Endothelial cell of umbilical vein (primary cell): Measurements from ENCODE around the gene ZNF423. TPM values are rescaled to one million over a fixed set of nuclear protein-coding genes. Genes with fewer than 3 reads are reported as not detected.

Source experiments
- BruUV-seq: library from RNA; stranded (reverse); fragments of 400-500 nt; replicated peaks from 2 replicates; lab custom pipeline; 2021; lab: Mats Ljungman, UMichigan
- CTCF ChIA-PET: fragments of 300-600, 350-600 bp; sonication (Branson Sonifier 250); formaldehyde crosslinking; loops from one replicate; lab custom pipeline; 2021; ENCODE audit warnings: antibody characterized with exemption, inconsistent platforms; lab: Charles Lee
- POLR2A ChIA-PET: fragments of 300-600, 350-600 bp; sonication (Branson Sonifier 250); formaldehyde crosslinking; loops from one replicate; lab custom pipeline; 2021; ENCODE audit warnings: antibody characterized with exemption, inconsistent platforms; lab: Charles Lee
- DNase-seq: peaks from one replicate; pipeline ENCODE4 v3.0.0-alpha.2; 2011; ENCODE audit warnings: low read depth, low spot score
- FAIRE-seq: peaks from 2 replicates; lab custom pipeline; 2011; peaks lifted over from hg19 to GRCh38; lab: Jason Lieb, UNC
- H2AFZ ChIP-seq: 2 replicates; pipeline ENCODE4 v1.6.0; 2012; ENCODE audit warnings: low read depth, low read length, control low read depth, inconsistent platforms
- H3K27ac ChIP-seq: 2 replicates; pipeline ENCODE4 v1.5.1; 2011; ENCODE audit warnings: low read depth, mild to moderate bottlenecking, control low read depth, low read length, moderate library complexity; ENCODE audit not compliant: insufficient read depth
- H3K27me3 ChIP-seq, 2 experiments: 2 replicates each; pipeline versions ENCODE4 v1.6.0 to v1.6.1; 2011; ENCODE audit warnings: low read length in 2 of 2, mixed read lengths in 1 of 2; ENCODE audit not compliant: control insufficient read depth in 2 of 2, insufficient read depth in 2 of 2
- H3K36me3 ChIP-seq, 2 experiments: 2 replicates in 1 of 2; 3 replicates in 1 of 2; pipeline ENCODE4 v1.5.1; 2011; ENCODE audit warnings: low read length in 2 of 2, mild to moderate bottlenecking in 1 of 2, moderate library complexity in 1 of 2; ENCODE audit not compliant: control insufficient read depth in 2 of 2, insufficient read depth in 2 of 2; ENCODE audit errors: extremely low read depth in 1 of 2
- H3K4me1 ChIP-seq: 3 replicates; pipeline ENCODE4 v1.5.1; 2011; ENCODE audit warnings: mild to moderate bottlenecking, low read length; ENCODE audit not compliant: control insufficient read depth, insufficient read depth; ENCODE audit errors: extremely low read depth
- H3K4me2 ChIP-seq: 2 replicates; pipeline ENCODE4 v1.6.1; 2011; ENCODE audit warnings: low read length, control low read depth, mixed read lengths; ENCODE audit not compliant: insufficient read depth
- H3K4me3 ChIP-seq, 3 experiments: fragments of 200-600 bp in 1 of 3; sonication (generic), shearing (Covaris generic) in 1 of 3; replicated peaks in 1 of 3; 2 replicates each; pipeline ENCODE4 v1.5.1; 2011 to 2016; ENCODE audit warnings: control low read depth in 3 of 3, low read length in 3 of 3, mild to moderate bottlenecking in 2 of 3, inconsistent platforms in 1 of 3, low read depth in 1 of 3, moderate library complexity in 1 of 3; ENCODE audit not compliant: insufficient read depth in 1 of 3
- H3K79me2 ChIP-seq: 2 replicates; pipeline ENCODE4 v1.6.0; 2012; ENCODE audit warnings: low read length, inconsistent platforms; ENCODE audit not compliant: control insufficient read depth, insufficient read depth
- H3K9ac ChIP-seq: replicated peaks from 2 replicates; pipeline ENCODE3; 2011; ENCODE audit warnings: low read length, control low read depth; ENCODE audit not compliant: insufficient read depth; ENCODE audit errors: extremely low read depth
- H3K9me1 ChIP-seq: replicated peaks from 3 replicates; pipeline ENCODE4 v1.6.0; 2011; ENCODE audit warnings: mild to moderate bottlenecking, low read length; ENCODE audit not compliant: control insufficient read depth, insufficient read depth; ENCODE audit errors: extremely low read depth
- H3K9me3 ChIP-seq: replicated peaks from 2 replicates; pipeline ENCODE4 v1.5.1; 2012; ENCODE audit warnings: low read length, inconsistent platforms; ENCODE audit not compliant: control insufficient read depth, insufficient read depth
- H4K20me1 ChIP-seq: replicated peaks from 2 replicates; pipeline ENCODE3; 2011; ENCODE audit warnings: mild to moderate bottlenecking, low read length; ENCODE audit not compliant: control insufficient read depth, insufficient read depth; ENCODE audit errors: extremely low read depth
- CTCF ChIP-seq, 2 donors: IDR thresholded peaks; 1 replicate in 1 of 2; 2 replicates in 1 of 2; pipeline ENCODE4 v1.5.1; 2011; ENCODE audit warnings: low read length in 2 of 2, mild to moderate bottlenecking in 2 of 2, moderate library complexity in 2 of 2, control low read depth in 1 of 2, inconsistent platforms in 1 of 2, low read depth in 1 of 2; ENCODE audit not compliant: insufficient read depth in 1 of 2; ENCODE audit errors: extremely low read depth in 1 of 2
- EZH2 ChIP-seq: IDR thresholded peaks from 2 replicates; pipeline ENCODE4 v1.6.1; 2012; ENCODE audit warnings: borderline replicate concordance, low read depth, mild to moderate bottlenecking, moderate library complexity, low read length, inconsistent platforms; ENCODE audit not compliant: severe bottlenecking
- FOS ChIP-seq: IDR thresholded peaks from 2 replicates; pipeline ENCODE4 v1.6.1; 2011; ENCODE audit warnings: mild to moderate bottlenecking, low read length, moderate library complexity, borderline replicate concordance; ENCODE audit not compliant: insufficient read depth
- GATA2 ChIP-seq: IDR thresholded peaks from 2 replicates; pipeline ENCODE4 v1.7.0; 2011; ENCODE audit warnings: low read depth, mild to moderate bottlenecking, moderate library complexity, mixed read lengths, low read length; ENCODE audit not compliant: insufficient read length, insufficient read depth
- JUN ChIP-seq: IDR thresholded peaks from 2 replicates; pipeline ENCODE4 v1.6.1; 2011; ENCODE audit warnings: borderline replicate concordance, low read depth; ENCODE audit not compliant: insufficient read length, insufficient read depth
- MYC ChIP-seq: IDR thresholded peaks from one replicate; pipeline ENCODE4 v1.6.1; 2011; ENCODE audit warnings: mild to moderate bottlenecking, low read depth, low read length
- POLR2A ChIP-seq: IDR thresholded peaks from 2 replicates; pipeline ENCODE4 v1.6.1; 2012; ENCODE audit warnings: low read depth, mild to moderate bottlenecking, control low read depth, low read length
- POLR2AphosphoS5 ChIP-seq: IDR thresholded peaks from 2 replicates; pipeline ENCODE4 v1.6.1; 2012; ENCODE audit warnings: low read depth, mild to moderate bottlenecking, control low read depth, low read length, moderate library complexity; ENCODE audit not compliant: insufficient read depth
- dilution Hi-C: fragments of 300-500 bp; cut with MboI; formaldehyde crosslinking; loops from one replicate; pipeline ENCODE4 v1.15.0; 2019; ENCODE audit warnings: low sequenced_read_pairs; ENCODE audit not compliant: extremely low pct_ligation_motif_present
- intact Hi-C: fragments of 100-400 bp; cut with micrococcal nuclease; formaldehyde crosslinking; loops from one replicate; pipeline ENCODE4 v1.10.0; 2022
- polyA plus RNA-seq, 4 experiments: library from polyadenylated mRNA; depleted of rRNA in 3 of 4; stranded (reverse) in 3 of 4; unstranded in 1 of 4; fragments of >200 nt; gene quantifications; 2 replicates each; pipeline versions ENCODE4 v1.2.1 to v1.2.3, GENCODE V29; 2011 to 2012; ENCODE audit warnings: missing spikeins in 1 of 4
- total RNA-seq: library from RNA; stranded (reverse); gene quantifications from 2 replicates; pipeline ENCODE4 v1.2.3, GENCODE V29; 2021
- TF ChIP-seq, protein P1 (sequence below): IDR thresholded peaks from 2 replicates; pipeline ENCODE4 v1.6.1; 2011; ENCODE audit not compliant: insufficient read depth, insufficient read length

Gene ZNF423
- total and polyA plus RNA-seq, 2 donors (not counting 3 experiments of a cell fraction or from before 2014, with no cell fraction given), result 2.2 to 8.1 TPM

DNA sequence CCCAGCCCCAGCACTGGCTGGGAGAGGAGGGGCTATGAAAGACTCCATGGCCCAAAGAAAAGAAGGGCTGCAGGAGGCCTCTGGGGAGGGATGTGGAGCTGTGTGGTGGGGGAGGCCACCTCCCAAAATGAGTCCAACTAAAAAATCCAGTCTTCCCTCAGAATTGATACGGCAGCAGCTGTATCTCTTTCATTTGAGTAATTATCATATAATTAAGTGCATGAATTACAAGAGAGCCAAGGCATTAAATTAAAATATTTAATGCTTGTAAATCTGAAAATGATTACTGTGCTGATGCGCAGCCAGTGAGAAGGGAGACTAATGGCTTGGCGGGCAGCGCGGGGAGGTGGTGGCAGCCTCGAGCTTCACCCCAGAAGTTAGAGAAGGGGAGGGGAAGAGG is 289.5 kb downstream of the ZNF423 start:
- Histone ChIP-seq H3K4me3 (no peak overlapping the region), H3K4me2 (no peak overlapping the region), H3K4me1 (no peaks in the 10 kb centered on the region), H3K27ac (no peak overlapping the region), H4K20me1 (no peaks in the 10 kb centered on the region), H3K9me1 (no peaks in the 10 kb centered on the region), H3K36me3 (no peaks in the 10 kb centered on the region), H3K9me3 (no peaks in the 10 kb centered on the region), H2AFZ (no peak overlapping the region), H3K27me3 (no peaks in the 10 kb centered on the region), H3K79me2 (no peaks in the 10 kb centered on the region), H3K9ac (no peak overlapping the region)
- TF ChIP-seq, protein P1, sequence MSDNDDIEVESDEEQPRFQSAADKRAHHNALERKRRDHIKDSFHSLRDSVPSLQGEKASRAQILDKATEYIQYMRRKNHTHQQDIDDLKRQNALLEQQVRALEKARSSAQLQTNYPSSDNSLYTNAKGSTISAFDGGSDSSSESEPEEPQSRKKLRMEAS, result no peak
- TF ChIP-seq MYC (no peak), POLR2AphosphoS5 (no peak), POLR2A (no peak), FOS (no peak), CTCF (IDR thresholded peaks at IDR 0.05; ENCODE audit: extremely low read depth in 1 of 2, insufficient read depth in 1 of 2, low read depth in 1 of 2, low read length in 2 of 2) (no peak), EZH2 (no peak), JUN (no peak), GATA2 (no peak)
- BruUV-seq, result no TSS peak
- dilution Hi-C loops, result no loop called here
- POLR2A ChIA-PET, result no interaction called here
- no peak for FAIRE-seq
- DNase-seq, result no peak
- CTCF ChIA-PET, result interaction anchor here (0.9 kb wide), 1 partner anchor 30 kb away, joined by 4 read pairs; no protein-coding TSS in a partner anchor
- intact Hi-C loops, result no loop called here
